ENCODE data around the gene SLC2A1.

GRCh38 chr1:42951588-42951987, 7.1 kb downstream of the SLC2A1 start:
- TF ChIP-seq SPI1 (IDR thresholded peaks at IDR 0.05; ENCODE audit: borderline replicate concordance, low read depth) = no peak
- no peak for TF ChIP-seq CTCF (IDR thresholded peaks at IDR 0.05; ENCODE audit: insufficient read depth, low read length)
- TF ChIP-seq POLR2AphosphoS5 (IDR thresholded peaks at IDR 0.05; ENCODE audit: low read depth) = no peak
- no peak for TF ChIP-seq REST (IDR thresholded peaks at IDR 0.05; ENCODE audit: insufficient replicate concordance, low read depth)
- no peak for TF ChIP-seq GABPA (IDR thresholded peaks at IDR 0.05; ENCODE audit: low read depth)

Data from HL-60 (cell line).